Epithelial cell of esophagus (primary cell): ENCODE measurements around the gene METTL9.
"Not testable (repeated sequence)": the region's sequence is repeated elsewhere in the genome, so short reads cannot be mapped to it uniquely, and the experiment has no call there.

Experiments used
- DNase-seq: peaks from one replicate; pipeline ENCODE4 v3.0.0; 2010; ENCODE audit warnings: low read depth
- H3K4me3 ChIP-seq: 2 replicates; pipeline ENCODE4 v1.5.1; 2011; ENCODE audit warnings: mild to moderate bottlenecking, low read length, control low read depth
- CTCF ChIP-seq: IDR thresholded peaks from 2 replicates; pipeline ENCODE4 v1.5.1; 2011; ENCODE audit warnings: low read depth, mild to moderate bottlenecking, low read length, control low read depth, inconsistent platforms; ENCODE audit not compliant: insufficient read depth; ENCODE audit errors: missing control alignments

METTL9 gene

GRCh38 chr16:21631951-21632575, 32.7 kb downstream of the METTL9 start:
- not testable (repeated sequence) for DNase-seq, H3K4me3 ChIP-seq

- no peak for DNase-seq
- TF ChIP-seq CTCF, result no peak
- H3K4me3 ChIP-seq, result no peak overlapping the region
These were observed 34.8 kb downstream of the METTL9 start for GRCh38 chr16:21634216-21634615.

GRCh38 chr16:21635694-21636093, 36.3 kb downstream of the METTL9 start:
- DNase-seq, H3K4me3 ChIP-seq: not testable (repeated sequence)

- no peak for DNase-seq
- no peak overlapping the region for H3K4me3 ChIP-seq
- no peak for TF ChIP-seq CTCF
These were observed 37.9 kb downstream of the METTL9 start for GRCh38 chr16:21637032-21637968.

GRCh38 chr16:21638573-21638975, 39.2 kb downstream of the METTL9 start:
- TF ChIP-seq CTCF, result no peak
- DNase-seq, result peak; percentile 95
- no peak overlapping the region for H3K4me3 ChIP-seq

GRCh38 chr16:21639493-21639892, 40.1 kb downstream of the METTL9 start:
- DNase-seq, result no peak

GRCh38 chr16:21641916-21642315, 42.5 kb downstream of the METTL9 start:
- no peak for TF ChIP-seq CTCF
- no peak for DNase-seq
- no peak overlapping the region for H3K4me3 ChIP-seq

More at GRCh38 chr16:21639493-21639892, 40.1 kb downstream of the METTL9 start:
- no peak for TF ChIP-seq CTCF
- H3K4me3 ChIP-seq, result no peak overlapping the region

- no peak for TF ChIP-seq CTCF
- no peak for DNase-seq
- no peak overlapping the region for H3K4me3 ChIP-seq
These were observed 43.5 kb downstream of the METTL9 start for GRCh38 chr16:21642861-21643260.
